Measurements from ENCODE around the gene ARHGEF6.

GRCh38 chrX:136711147-136711546 is 69.6 kb downstream of the ARHGEF6 start:
- TF ChIP-seq, protein P1, sequence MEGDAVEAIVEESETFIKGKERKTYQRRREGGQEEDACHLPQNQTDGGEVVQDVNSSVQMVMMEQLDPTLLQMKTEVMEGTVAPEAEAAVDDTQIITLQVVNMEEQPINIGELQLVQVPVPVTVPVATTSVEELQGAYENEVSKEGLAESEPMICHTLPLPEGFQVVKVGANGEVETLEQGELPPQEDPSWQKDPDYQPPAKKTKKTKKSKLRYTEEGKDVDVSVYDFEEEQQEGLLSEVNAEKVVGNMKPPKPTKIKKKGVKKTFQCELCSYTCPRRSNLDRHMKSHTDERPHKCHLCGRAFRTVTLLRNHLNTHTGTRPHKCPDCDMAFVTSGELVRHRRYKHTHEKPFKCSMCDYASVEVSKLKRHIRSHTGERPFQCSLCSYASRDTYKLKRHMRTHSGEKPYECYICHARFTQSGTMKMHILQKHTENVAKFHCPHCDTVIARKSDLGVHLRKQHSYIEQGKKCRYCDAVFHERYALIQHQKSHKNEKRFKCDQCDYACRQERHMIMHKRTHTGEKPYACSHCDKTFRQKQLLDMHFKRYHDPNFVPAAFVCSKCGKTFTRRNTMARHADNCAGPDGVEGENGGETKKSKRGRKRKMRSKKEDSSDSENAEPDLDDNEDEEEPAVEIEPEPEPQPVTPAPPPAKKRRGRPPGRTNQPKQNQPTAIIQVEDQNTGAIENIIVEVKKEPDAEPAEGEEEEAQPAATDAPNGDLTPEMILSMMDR (IDR thresholded peaks at IDR 0.05; ENCODE audit: insufficient read depth, low read length, poor library complexity, severe bottlenecking): no peak
- TF ChIP-seq EZH2phosphoT487 (conservative IDR thresholded peaks at IDR 0.05; ENCODE audit: low read length): no peak
